Retinal pigment epithelial cell (primary cell): ENCODE data around the gene ATG14.

Source experiments
- DNase-seq: peaks from one replicate; pipeline ENCODE4 v3.0.0-alpha.2; 2010; ENCODE audit warnings: low read depth
- H3K4me3 ChIP-seq: 2 replicates; pipeline ENCODE4 v1.5.1; 2011; ENCODE audit warnings: mild to moderate bottlenecking, low read length, control low read depth, moderate library complexity
- CTCF ChIP-seq: conservative IDR thresholded peaks from 2 replicates; pipeline ENCODE4 v1.5.1; 2011; ENCODE audit warnings: low read depth, low read length, control low read depth, inconsistent platforms

The ATG14 gene

DNA sequence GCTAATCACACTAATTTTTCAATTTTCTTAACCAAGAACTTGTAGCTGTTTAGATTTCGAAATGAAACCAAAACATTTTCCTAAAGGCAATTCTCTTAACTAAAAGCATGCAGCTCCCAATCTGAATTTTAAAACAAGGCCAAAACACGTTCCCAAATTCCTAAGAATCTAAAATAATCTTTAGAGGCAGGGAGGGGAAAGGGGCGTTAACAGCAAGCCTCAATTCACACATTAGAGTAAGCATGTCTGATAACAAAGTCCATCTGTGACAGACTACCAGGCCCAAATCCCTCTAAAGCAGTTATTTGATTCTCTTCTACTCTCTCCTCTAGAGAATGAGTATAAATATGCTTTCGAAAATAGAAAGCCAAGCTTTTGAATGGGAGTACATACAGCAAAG is 754 bp downstream of the ATG14 start:
- peak overlapping the region; percentile 95 for H3K4me3 ChIP-seq
- no peak for DNase-seq

GRCh38 chr14:55404173-55404854 is 7.3 kb downstream of the ATG14 start:
- no peak for DNase-seq
- H3K4me3 ChIP-seq: no peak overlapping the region
- TF ChIP-seq CTCF: no peak

More for the DNA sequence above, 754 bp downstream of the ATG14 start:
- TF ChIP-seq CTCF: no peak

GRCh38 chr14:55401751-55402150 is 9.9 kb downstream of the ATG14 start:
- no peak for TF ChIP-seq CTCF
- DNase-seq: no peak

DNA sequence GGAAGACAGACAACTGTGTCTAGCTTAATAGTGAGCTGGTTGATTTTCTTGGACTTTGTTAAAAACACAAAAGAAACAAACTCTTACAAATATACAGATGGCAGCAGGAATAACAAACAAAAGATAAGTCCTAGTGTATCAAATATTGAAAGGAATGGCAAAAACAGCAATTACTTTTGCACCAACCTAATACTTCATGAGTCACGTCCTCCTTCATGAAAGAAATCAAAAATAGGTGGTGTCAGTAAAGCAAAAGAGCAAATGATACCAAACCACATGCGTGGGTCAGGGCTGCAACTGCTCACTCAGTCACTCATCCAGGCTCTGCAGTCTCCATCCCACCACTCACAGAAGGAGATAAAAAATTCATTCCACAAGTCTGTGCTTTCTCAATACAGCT is 11.8 kb downstream of the ATG14 start:
- H3K4me3 ChIP-seq: no peak overlapping the region
- no peak for DNase-seq
- no peak for TF ChIP-seq CTCF

More at GRCh38 chr14:55401751-55402150, 9.9 kb downstream of the ATG14 start:
- no peak overlapping the region for H3K4me3 ChIP-seq

- no peak for TF ChIP-seq CTCF
- no peak for DNase-seq
- H3K4me3 ChIP-seq: no peak overlapping the region
Observed at GRCh38 chr14:55399183-55399582, 12.4 kb downstream of the ATG14 start.

DNA sequence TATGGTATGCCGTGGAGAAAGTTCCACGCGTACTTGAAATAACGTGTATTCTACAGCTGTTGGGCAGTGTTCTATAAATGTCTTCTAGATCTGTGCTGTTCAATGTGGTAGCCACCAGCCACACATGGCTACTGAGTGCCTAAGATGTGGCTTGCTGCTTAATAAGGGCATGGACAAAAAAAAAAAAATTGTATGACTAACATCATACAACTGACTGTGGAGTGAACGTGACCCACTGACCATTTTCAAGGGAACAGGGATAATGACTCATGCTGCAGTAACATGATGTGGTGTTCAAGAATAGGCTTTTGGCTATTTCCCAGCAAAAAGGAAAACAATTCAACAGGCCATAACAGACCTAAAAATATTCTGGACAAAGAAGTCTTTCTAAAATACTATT is 13.0 kb downstream of the ATG14 start:
- TF ChIP-seq CTCF: no peak
- H3K4me3 ChIP-seq: no peak overlapping the region

GRCh38 chr14:55389330-55389729 is 22.3 kb downstream of the ATG14 start:
- no peak for TF ChIP-seq CTCF
- no peak for DNase-seq
- H3K4me3 ChIP-seq: no peak overlapping the region

More for the DNA sequence above, 13.0 kb downstream of the ATG14 start:
- DNase-seq: peak; percentile 96
